Uterus (tissue), 4 donors: ENCODE data around the gene ZNF783. TPM values are rescaled to one million over a fixed set of nuclear protein-coding genes. Genes with fewer than 3 reads are reported as not detected.
A peak's percentile ranks its signal among the peaks of the same experiment; 100 is the strongest.
"Not testable (repeated sequence)": the region's sequence is repeated elsewhere in the genome, so short reads cannot be mapped to it uniquely, and the experiment has no call there.

Source experiments
- DNase-seq, 2 donors: peaks; one replicate each; pipeline ENCODE4 v3.0.0-alpha.2; 2019 to 2020
- H3K27ac ChIP-seq, 2 donors: fragments of 200-600 bp; sonication (generic); 1 replicate in 1 of 2; 2 replicates in 1 of 2; pipeline ENCODE4 v1.5.1; 2016 to 2018
- H3K27me3 ChIP-seq, 2 donors: fragments of 200-600 bp; sonication (generic); one replicate each; pipeline ENCODE4 v1.5.1; 2018 to 2019; ENCODE audit warnings: control low read depth in 1 of 2
- H3K36me3 ChIP-seq, 2 donors: fragments of 200-600 bp; sonication (generic); one replicate each; pipeline ENCODE4 v1.5.1; 2019; ENCODE audit warnings: control low read depth in 1 of 2
- H3K4me1 ChIP-seq, 2 donors: fragments of 200-600 bp; sonication (generic); one replicate each; pipeline ENCODE4 v1.5.1; 2018 to 2019; ENCODE audit warnings: control low read depth in 1 of 2
- H3K4me3 ChIP-seq, 2 donors: fragments of 200-600 bp; sonication (generic); 1 replicate in 1 of 2; 2 replicates in 1 of 2; pipeline ENCODE4 v1.5.1; 2018 to 2019; ENCODE audit warnings: mild to moderate bottlenecking in 1 of 2
- H3K9me3 ChIP-seq, 2 donors: fragments of 200-600 bp; sonication (generic); one replicate each; pipeline ENCODE4 v1.5.1; 2019; ENCODE audit warnings: control low read depth in 1 of 2
- POLR2A ChIP-seq, 2 donors: fragments of 450-650 bp; IDR thresholded peaks; one replicate each; pipeline ENCODE4 v1.6.1; 2016; ENCODE audit warnings: antibody characterized with exemption in 2 of 2, mild to moderate bottlenecking in 1 of 2, moderate library complexity in 1 of 2
- intact Hi-C: fragments of 100-400 bp; cut with DNase I; formaldehyde crosslinking; loops from one replicate; pipeline ENCODE4 v1.15.1; 2023; ENCODE audit warnings: low total_unique reads
- total RNA-seq, 4 donors: library from RNA; depleted of rRNA in 3 of 4; stranded (reverse); fragments of >200 nt in 3 of 4; gene quantifications; one replicate each; pipeline versions ENCODE4 v1.1.0 to v1.2.4, GENCODE V29; 2014 to 2023
- TF ChIP-seq, protein P1 (sequence below), 4 experiments: fragments of 200-600 bp in 2 of 4; fragments of 450-650 bp in 2 of 4; sonication (generic) in 2 of 4; IDR thresholded peaks; one replicate each; pipeline ENCODE4 v1.5.1; 2016 to 2019; ENCODE audit warnings: antibody characterized with exemption in 4 of 4, mild to moderate bottlenecking in 2 of 4, moderate library complexity in 1 of 4
- donor health status: DM: yes; HTN: yes; CAD: no.

Gene ZNF783
- total RNA-seq, 4 donors from 2014 or later, result 2.6 to 26.7 (median 19.3) TPM

DNA sequence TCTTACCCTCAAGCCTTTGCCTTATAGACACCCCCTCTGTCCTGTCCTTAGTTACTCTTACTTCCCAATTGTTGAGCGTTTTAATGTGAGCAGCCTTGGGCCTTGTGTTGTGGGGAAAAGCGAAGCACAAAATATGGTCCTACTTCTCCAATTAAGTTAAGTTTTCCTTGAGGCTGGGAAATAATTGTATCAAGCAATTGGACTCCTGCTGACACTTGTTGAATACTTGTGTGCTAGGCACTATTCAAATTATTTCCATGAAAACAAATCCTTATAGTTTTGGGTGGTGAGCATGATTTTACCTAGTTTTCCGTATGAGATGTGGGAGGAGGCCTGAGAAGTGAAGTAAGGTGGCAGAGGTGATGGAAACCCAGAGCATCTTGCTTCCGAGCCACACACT, 5.4 kb upstream of the ZNF783 start:
- Histone ChIP-seq H3K9me3 (no peaks in the 10 kb centered on the region), H3K36me3 (no peaks in the 10 kb centered on the region), H3K27ac (no peak overlapping the region), H3K4me1 (no peaks in the 10 kb centered on the region), H3K27me3 (no peaks in the 10 kb centered on the region), H3K4me3 (no peak overlapping the region)
- TF ChIP-seq, protein P1, sequence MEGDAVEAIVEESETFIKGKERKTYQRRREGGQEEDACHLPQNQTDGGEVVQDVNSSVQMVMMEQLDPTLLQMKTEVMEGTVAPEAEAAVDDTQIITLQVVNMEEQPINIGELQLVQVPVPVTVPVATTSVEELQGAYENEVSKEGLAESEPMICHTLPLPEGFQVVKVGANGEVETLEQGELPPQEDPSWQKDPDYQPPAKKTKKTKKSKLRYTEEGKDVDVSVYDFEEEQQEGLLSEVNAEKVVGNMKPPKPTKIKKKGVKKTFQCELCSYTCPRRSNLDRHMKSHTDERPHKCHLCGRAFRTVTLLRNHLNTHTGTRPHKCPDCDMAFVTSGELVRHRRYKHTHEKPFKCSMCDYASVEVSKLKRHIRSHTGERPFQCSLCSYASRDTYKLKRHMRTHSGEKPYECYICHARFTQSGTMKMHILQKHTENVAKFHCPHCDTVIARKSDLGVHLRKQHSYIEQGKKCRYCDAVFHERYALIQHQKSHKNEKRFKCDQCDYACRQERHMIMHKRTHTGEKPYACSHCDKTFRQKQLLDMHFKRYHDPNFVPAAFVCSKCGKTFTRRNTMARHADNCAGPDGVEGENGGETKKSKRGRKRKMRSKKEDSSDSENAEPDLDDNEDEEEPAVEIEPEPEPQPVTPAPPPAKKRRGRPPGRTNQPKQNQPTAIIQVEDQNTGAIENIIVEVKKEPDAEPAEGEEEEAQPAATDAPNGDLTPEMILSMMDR (IDR thresholded peaks at IDR 0.05), result no peak
- TF ChIP-seq POLR2A (IDR thresholded peaks at IDR 0.05), result no peak
- intact Hi-C loops, result no loop called here
- no peak for DNase-seq

DNA sequence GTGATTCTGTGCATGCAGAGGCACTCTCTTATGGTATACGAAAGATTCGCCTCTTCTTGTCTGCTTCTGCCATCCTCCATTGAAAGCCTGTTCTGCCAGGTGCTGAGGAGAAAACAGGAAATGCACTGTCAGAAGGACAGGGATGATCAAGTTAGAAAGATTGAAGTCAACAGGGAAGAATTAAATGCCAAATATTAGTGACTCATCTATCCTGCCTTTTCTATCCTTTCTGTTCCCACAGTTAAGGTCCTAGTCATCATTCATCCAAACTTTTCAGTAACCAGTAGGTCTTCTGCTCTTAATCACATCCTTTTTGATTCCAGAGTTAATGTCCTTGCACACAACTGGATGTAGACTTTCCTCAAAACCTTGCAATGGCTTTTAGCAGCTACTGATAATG, 4.8 kb upstream of the ZNF783 start:
- TF ChIP-seq, protein P1 (IDR thresholded peaks at IDR 0.05), result no peak
- TF ChIP-seq POLR2A (IDR thresholded peaks at IDR 0.05), result no peak
- Histone ChIP-seq H3K9me3 (no peaks in the 10 kb centered on the region), H3K27me3 (no peaks in the 10 kb centered on the region), H3K27ac (no peak overlapping the region), H3K36me3 (no peaks in the 10 kb centered on the region), H3K4me1 (no peaks in the 10 kb centered on the region), H3K4me3 (no peak overlapping the region)
- intact Hi-C loops, result no loop called here
- no peak for DNase-seq

DNA sequence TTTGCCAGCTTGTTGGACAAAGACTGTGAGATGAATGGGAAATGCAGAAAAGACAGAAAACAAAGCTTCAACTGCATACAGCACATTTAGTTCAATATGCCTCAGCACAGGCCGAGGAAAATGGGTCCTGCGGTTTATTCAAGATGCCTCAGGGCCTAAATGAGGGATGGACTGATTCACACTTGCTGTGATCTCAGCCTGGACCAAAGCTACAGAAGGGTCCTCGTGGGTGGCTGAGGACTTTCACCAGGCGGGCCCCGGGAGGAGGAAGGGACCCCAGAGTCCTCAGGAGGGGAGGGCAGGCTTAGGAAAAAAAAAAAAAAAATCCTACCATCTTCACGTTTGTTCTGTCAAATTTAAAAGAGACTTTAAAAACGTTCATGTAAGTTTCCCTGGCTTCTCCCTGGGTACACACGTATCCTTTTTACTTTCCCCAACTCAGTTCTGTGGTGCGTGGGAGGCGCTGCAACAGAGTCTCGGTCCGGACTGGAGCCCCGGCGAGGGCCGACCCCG, 624 bp upstream of the ZNF783 start:
- no peak for DNase-seq
- no peaks in the 10 kb centered on the region for H3K36me3 ChIP-seq
- intact Hi-C loops, result no loop called here
- no peaks in the 10 kb centered on the region for H3K9me3 ChIP-seq
- H3K4me1 ChIP-seq, result no peaks in the 10 kb centered on the region
- H3K27me3 ChIP-seq, result no peaks in the 10 kb centered on the region
- no peak for TF ChIP-seq POLR2A (IDR thresholded peaks at IDR 0.05)
- TF ChIP-seq, protein P1 (IDR thresholded peaks at IDR 0.05), result no peak
- peak overlapping the region; percentile 89 to 96 for H3K27ac ChIP-seq
- peak overlapping the region; percentile 46 to 65 for H3K4me3 ChIP-seq

DNA sequence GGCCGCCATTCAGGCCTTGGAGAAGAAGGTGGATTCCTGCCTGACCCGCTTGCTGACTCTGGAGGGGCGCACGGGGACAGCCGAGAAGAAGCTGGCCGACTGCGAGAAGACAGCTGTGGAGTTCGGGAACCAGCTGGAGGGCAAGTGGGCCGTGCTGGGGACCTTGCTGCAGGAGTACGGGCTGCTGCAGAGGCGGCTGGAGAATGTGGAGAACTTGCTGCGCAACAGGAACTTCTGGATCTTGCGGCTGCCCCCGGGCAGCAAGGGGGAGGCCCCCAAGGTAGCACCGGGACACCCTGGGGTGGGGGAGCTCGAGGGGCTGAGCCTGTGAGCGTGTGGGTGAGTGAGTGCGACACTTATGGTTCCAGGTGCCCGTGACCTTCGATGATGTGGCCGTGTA, 4.5 kb downstream of the ZNF783 start:
- intact Hi-C loops, result no loop called here
- TF ChIP-seq POLR2A (IDR thresholded peaks at IDR 0.05), result no peak
- no peaks in the 10 kb centered on the region for H3K36me3 ChIP-seq

DNA sequence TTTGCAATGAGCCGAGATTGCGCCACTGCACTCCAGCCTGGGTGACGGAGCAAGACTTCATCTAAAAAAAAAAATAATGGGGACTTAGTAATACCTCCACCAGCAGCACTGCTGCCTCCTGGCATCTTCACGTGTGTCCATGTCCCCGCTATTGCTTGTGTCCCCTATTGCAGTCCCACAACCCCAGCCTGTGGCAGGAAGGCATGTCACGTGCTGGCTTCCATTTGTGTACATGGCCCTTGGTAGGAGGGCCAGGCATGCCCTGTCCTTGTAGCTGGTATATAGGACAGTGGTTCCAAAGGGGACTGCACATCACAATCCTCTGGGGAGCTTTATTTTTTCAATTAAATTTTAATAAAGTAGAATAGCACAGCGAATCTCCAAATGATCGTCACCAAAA, 5.7 kb downstream of the ZNF783 start:
- intact Hi-C loops, result no loop called here

More for the DNA sequence above, 4.5 kb downstream of the ZNF783 start:
- Histone ChIP-seq H3K27me3 (no peaks in the 10 kb centered on the region), H3K4me3 (no peak overlapping the region), H3K9me3 (no peaks in the 10 kb centered on the region), H3K27ac (no peak overlapping the region), H3K4me1 (no peaks in the 10 kb centered on the region)
- no peak for DNase-seq

DNA sequence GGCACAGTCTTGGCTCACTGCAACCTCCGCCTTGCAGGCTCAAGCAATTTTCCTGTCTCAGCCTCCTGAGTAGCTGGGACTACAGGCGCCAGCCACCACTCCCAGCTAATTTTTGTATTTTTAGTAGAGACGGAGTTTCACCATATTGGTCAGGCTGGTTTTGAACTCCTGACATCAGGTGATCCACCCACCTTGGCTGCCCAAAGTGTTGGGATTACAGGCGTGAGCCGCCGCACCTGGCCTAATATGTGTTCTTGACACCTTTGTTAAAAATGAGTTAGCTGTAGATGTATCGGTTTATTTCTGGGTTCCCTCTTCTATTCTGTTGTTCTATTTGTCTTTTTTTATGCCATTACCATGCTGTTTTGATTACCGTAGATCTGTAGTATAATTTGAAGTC, 12.4 kb downstream of the ZNF783 start:
- H3K27me3 ChIP-seq, intact Hi-C loops, H3K4me1 ChIP-seq, DNase-seq, H3K4me3 ChIP-seq, H3K9me3 ChIP-seq, H3K36me3 ChIP-seq, H3K27ac ChIP-seq: not testable (repeated sequence)

More for the DNA sequence above, 5.7 kb downstream of the ZNF783 start:
- no peaks in the 10 kb centered on the region for H3K9me3 ChIP-seq
- no peaks in the 10 kb centered on the region for H3K4me1 ChIP-seq
- DNase-seq, result no peak
- no peaks in the 10 kb centered on the region for H3K27me3 ChIP-seq
- H3K4me3 ChIP-seq, result no peak overlapping the region
- TF ChIP-seq POLR2A (IDR thresholded peaks at IDR 0.05), result no peak
- TF ChIP-seq, protein P1 (IDR thresholded peaks at IDR 0.05), result no peak
- no peaks in the 10 kb centered on the region for H3K36me3 ChIP-seq
- H3K27ac ChIP-seq, result no peak overlapping the region
